HepG2 (cell line): ENCODE data around the gene SLC19A1. TPM values are rescaled to one million over a fixed set of nuclear protein-coding genes. Genes with fewer than 3 reads are reported as not detected.

Experiments
- DZIP1 ChIP-seq: sonication (generic); formaldehyde crosslinking; IDR thresholded peaks from 2 replicates; pipeline ENCODE4 v1.5.0; 2020; ENCODE audit warnings: mild to moderate bottlenecking, missing genetic modification reagents
- FOXP4 ChIP-seq: sonication (generic); formaldehyde crosslinking; IDR thresholded peaks from 2 replicates; pipeline ENCODE4 v1.4.0; 2020; ENCODE audit warnings: missing genetic modification reagents
- IRF9 ChIP-seq: sonication (generic); formaldehyde crosslinking; IDR thresholded peaks from 2 replicates; pipeline ENCODE4 v1.8.0; 2022; ENCODE audit warnings: missing genetic modification reagents, mild to moderate bottlenecking, borderline replicate concordance
- KDM3A ChIP-seq: IDR thresholded peaks from 2 replicates; pipeline ENCODE4 v1.6.1; 2018; ENCODE audit warnings: low read depth, missing compliant biosample characterization
- KLF12 ChIP-seq: sonication (generic); formaldehyde crosslinking; IDR thresholded peaks from 2 replicates; pipeline ENCODE4 v1.4.0; 2020; ENCODE audit warnings: missing genetic modification reagents, borderline replicate concordance
- MBD4 ChIP-seq: IDR thresholded peaks from 2 replicates; pipeline ENCODE4 v1.6.1; 2012; ENCODE audit warnings: low read length, inconsistent platforms, borderline replicate concordance
- NKX3-1 ChIP-seq: sonication (generic); formaldehyde crosslinking; IDR thresholded peaks from 2 replicates; pipeline ENCODE4 v1.5.0; 2020; ENCODE audit warnings: missing genetic modification reagents
- NR1H2 ChIP-seq: sonication (generic); formaldehyde crosslinking; IDR thresholded peaks from 2 replicates; pipeline ENCODE4 v1.8.1; 2022; ENCODE audit warnings: low read depth, missing genetic modification reagents, borderline replicate concordance
- NR2F6 ChIP-seq, 2 experiments: IDR thresholded peaks; 2 replicates each; pipeline ENCODE4 v1.6.1; 2016; ENCODE audit warnings: antibody characterized with exemption in 1 of 2, mild to moderate bottlenecking in 1 of 2
- SIN3A ChIP-seq: IDR thresholded peaks from 2 replicates; pipeline ENCODE4 v1.6.1; 2011; ENCODE audit warnings: low read depth, mild to moderate bottlenecking, control low read depth, low read length, borderline replicate concordance
- SMAD1 ChIP-seq: sonication (generic); formaldehyde crosslinking; IDR thresholded peaks from 2 replicates; pipeline ENCODE4 v1.4.0; 2020; ENCODE audit warnings: missing genetic modification reagents, low read depth, mild to moderate bottlenecking, borderline replicate concordance
- SP5 ChIP-seq: IDR thresholded peaks from 2 replicates; pipeline ENCODE4 v1.6.1; 2016; ENCODE audit warnings: low read depth, borderline replicate concordance
- ZBTB14 ChIP-seq: sonication (generic); formaldehyde crosslinking; IDR thresholded peaks from 2 replicates; pipeline ENCODE4 v1.4.0; 2020; ENCODE audit warnings: missing genetic modification reagents
- ZNF326 ChIP-seq: sonication (generic); formaldehyde crosslinking; IDR thresholded peaks from 2 replicates; pipeline ENCODE4 v1.4.0; 2020; ENCODE audit warnings: missing genetic modification reagents, borderline replicate concordance
- ZNF382 ChIP-seq: sonication (generic); formaldehyde crosslinking; IDR thresholded peaks from 2 replicates; pipeline ENCODE4 v1.5.0; 2020; ENCODE audit warnings: missing genetic modification reagents, mild to moderate bottlenecking, borderline replicate concordance
- ZNF577 ChIP-seq: sonication (generic); formaldehyde crosslinking; IDR thresholded peaks from 2 replicates; pipeline ENCODE4 v1.4.0; 2020; ENCODE audit warnings: mild to moderate bottlenecking, low read depth, missing genetic modification reagents, borderline replicate concordance
- ZNF598 ChIP-seq: sonication (generic); formaldehyde crosslinking; IDR thresholded peaks from 2 replicates; pipeline ENCODE4 v1.5.1; 2020; ENCODE audit warnings: mild to moderate bottlenecking, missing genetic modification reagents, borderline replicate concordance
- ZNF687 ChIP-seq: sonication (generic); formaldehyde crosslinking; IDR thresholded peaks from 2 replicates; pipeline ENCODE4 v1.5.1; 2020; ENCODE audit warnings: mild to moderate bottlenecking, missing genetic modification reagents, moderate library complexity
- ZNF761 ChIP-seq: sonication (generic); formaldehyde crosslinking; conservative IDR thresholded peaks from 2 replicates; pipeline ENCODE4 v1.4.0; 2020; ENCODE audit warnings: mild to moderate bottlenecking, missing genetic modification reagents
- polyA plus RNA-seq, 8 experiments: library from polyadenylated mRNA; depleted of rRNA in 3 of 8; stranded (reverse) in 7 of 8; unstranded in 1 of 8; fragments of >200 nt; fragmentation: Illumina TruSeq in 4 of 8; extraction: Trizol in 4 of 8; gene quantifications; 2 replicates each; pipeline versions ENCODE4 v1.2.1 to v1.2.3, GENCODE V29; 2011 to 2016; ENCODE audit warnings: low read depth in 4 of 8, missing spikeins in 1 of 8, mixed read lengths in 1 of 8; ENCODE audit not compliant: insufficient read depth in 1 of 8
- total RNA-seq, 5 experiments: library from RNA; depleted of rRNA; stranded (reverse); fragments of >200 nt; fragmentation: Illumina TruSeq; extraction: Trizol; gene quantifications; 2 replicates each; pipeline ENCODE4 v1.2.3, GENCODE V29; 2016; ENCODE audit warnings: low read depth in 1 of 5

SLC19A1 gene
- total and polyA plus RNA-seq, 2 of the 13 experiments (the other 11 are each of a cell fraction or from before 2014, with no cell fraction given), result 21.8 to 23.0 TPM

GRCh38 chr21:45498646-45499000, 43.6 kb downstream of the SLC19A1 start (continued):
- TF ChIP-seq FOXP4 (CRISPR knock-in tag) (no peak), ZBTB14 (CRISPR knock-in tag) (no peak), SIN3A (no peak), ZNF687 (CRISPR knock-in tag) (peak; percentile 11; the same call in 1 of the 2 replicates), DZIP1 (no peak), SP5 (CRISPR knock-in tag) (no peak), KLF12 (CRISPR knock-in tag) (no peak), ZNF577 (CRISPR knock-in tag) (no peak), MBD4 (no peak), ZNF598 (CRISPR knock-in tag) (no peak), ZNF326 (CRISPR knock-in tag) (no peak), IRF9 (CRISPR knock-in tag) (no peak), NR2F6 (IDR thresholded peaks at IDR 0.05) (peak; percentile 48; the same call in 1 of the 2 replicates), NR2F6 (CRISPR knock-in tag; IDR thresholded peaks at IDR 0.05) (0 out of 2 replicates have a peak, but pooled peaks have one; percentile 15), NR1H2 (CRISPR knock-in tag) (no peak), KDM3A (CRISPR knock-in tag) (no peak), SMAD1 (CRISPR knock-in tag) (no peak), ZNF382 (CRISPR knock-in tag) (no peak), NKX3-1 (CRISPR knock-in tag) (no peak), ZNF761 (CRISPR knock-in tag) (no peak)
